H1 (cell line): ENCODE measurements around the gene RORB. TPM values are rescaled to one million over a fixed set of nuclear protein-coding genes. Genes with fewer than 3 reads are reported as not detected.

Source experiments
- CTCF ChIA-PET: fragments of 300-600 bp; sonication (Branson Sonifier 250); formaldehyde crosslinking; loops from one replicate; lab custom pipeline; 2021; ENCODE audit not compliant: partially characterized antibody; lab: Charles Lee
- POLR2A ChIA-PET: fragments of 300-600 bp; sonication (Branson Sonifier 250); formaldehyde crosslinking; loops from one replicate; lab custom pipeline; 2021; ENCODE audit warnings: inconsistent platforms; ENCODE audit not compliant: partially characterized antibody; lab: Charles Lee
- DNase-seq, 2 experiments: peaks; one replicate each; pipeline versions ENCODE4 v3.0.0 to v3.0.0-alpha.2; 2010 to 2022; ENCODE audit warnings: low spot score in 2 of 2, low read depth in 1 of 2, mixed read lengths in 1 of 2
- FAIRE-seq: peaks from 2 replicates; lab custom pipeline; 2011; peaks lifted over from hg19 to GRCh38; lab: Jason Lieb, UNC
- H2AFZ ChIP-seq: 2 replicates; pipeline ENCODE4 v1.8.1; 2012; ENCODE audit warnings: low read length, inconsistent platforms
- H2AK5ac ChIP-seq: 2 replicates; pipeline ENCODE4 v1.6.1; 2013; ENCODE audit warnings: low read depth, low read length
- H2BK120ac ChIP-seq: replicated peaks from 2 replicates; pipeline ENCODE3; 2013; ENCODE audit warnings: low read depth, low read length, inconsistent platforms
- H2BK12ac ChIP-seq: 2 replicates; pipeline ENCODE4 v1.6.1; 2013; ENCODE audit warnings: low read depth, low read length
- H2BK15ac ChIP-seq: 2 replicates; pipeline ENCODE4 v1.6.1; 2013; ENCODE audit warnings: low read length
- H2BK20ac ChIP-seq: 2 replicates; pipeline ENCODE4 v1.6.1; 2013; ENCODE audit warnings: low read length
- H2BK5ac ChIP-seq: 2 replicates; pipeline ENCODE4 v1.6.1; 2013; ENCODE audit warnings: low read depth, low read length
- H3K14ac ChIP-seq: 2 replicates; pipeline ENCODE4 v1.6.1; 2013; ENCODE audit warnings: inconsistent platforms; ENCODE audit not compliant: insufficient read length
- H3K18ac ChIP-seq: 2 replicates; pipeline ENCODE4 v1.6.1; 2013; ENCODE audit warnings: low read length; ENCODE audit errors: extremely low read depth
- H3K23ac ChIP-seq: 2 replicates; pipeline ENCODE4 v1.6.1; 2013; ENCODE audit warnings: inconsistent platforms; ENCODE audit not compliant: insufficient read length
- H3K23me2 ChIP-seq: 2 replicates; pipeline ENCODE4 v1.6.1; 2013; ENCODE audit warnings: low read depth, low read length
- H3K27ac ChIP-seq: 2 replicates; pipeline ENCODE4 v1.6.1; 2011; ENCODE audit warnings: low read depth, low read length, inconsistent platforms
- H3K27me3 ChIP-seq, 4 experiments: replicated peaks in 1 of 4; 1 replicate in 1 of 4; 2 replicates in 3 of 4; pipeline versions ENCODE4 v1.6.1 to v1.8.1; 2011 to 2013; ENCODE audit warnings: low read length in 3 of 4, mild to moderate bottlenecking in 3 of 4, inconsistent platforms in 2 of 4, mixed read lengths in 2 of 4, moderate library complexity in 1 of 4; ENCODE audit not compliant: control insufficient read depth in 3 of 4, insufficient read depth in 3 of 4; ENCODE audit errors: extremely low read depth in 1 of 4
- H3K36me3 ChIP-seq, 4 experiments: 2 replicates each; pipeline versions ENCODE4 v1.6.1 to v1.8.1; 2011 to 2013; ENCODE audit warnings: mild to moderate bottlenecking in 4 of 4, low read length in 3 of 4, moderate library complexity in 2 of 4, control low read depth in 1 of 4, inconsistent platforms in 1 of 4; ENCODE audit not compliant: insufficient read depth in 4 of 4, control insufficient read depth in 2 of 4
- H3K4ac ChIP-seq: replicated peaks from 2 replicates; pipeline ENCODE3; 2013; ENCODE audit warnings: low read length, low read depth, mixed read lengths, inconsistent platforms; ENCODE audit not compliant: insufficient read length
- H3K4me1 ChIP-seq, 4 experiments: replicated peaks in 1 of 4; 1 replicate in 1 of 4; 2 replicates in 3 of 4; pipeline versions ENCODE4 v1.6.1 to v1.8.1; 2011 to 2013; ENCODE audit warnings: low read length in 3 of 4, inconsistent platforms in 2 of 4, mixed read lengths in 1 of 4; ENCODE audit not compliant: insufficient read depth in 4 of 4, control insufficient read depth in 3 of 4
- H3K4me2 ChIP-seq, 2 experiments: 2 replicates each; pipeline versions ENCODE4 v1.6.1 to v1.8.1; 2011 to 2013; ENCODE audit warnings: low read depth in 2 of 2, low read length in 2 of 2, control low read depth in 1 of 2, inconsistent platforms in 1 of 2, mild to moderate bottlenecking in 1 of 2; ENCODE audit not compliant: insufficient read depth in 1 of 2
- H3K4me3 ChIP-seq, 4 experiments: fragments of 200-600, 300-600 bp in 1 of 4; sonication (generic), shearing (Covaris generic), sonication (Bioruptor Twin) in 1 of 4; 2 replicates each; pipeline versions ENCODE4 v1.5.1 to v1.8.1; 2011 to 2016; ENCODE audit warnings: low read length in 4 of 4, low read depth in 3 of 4, control low read depth in 2 of 4, inconsistent platforms in 2 of 4, mild to moderate bottlenecking in 2 of 4, mixed read lengths in 1 of 4, moderate library complexity in 1 of 4; ENCODE audit not compliant: insufficient read depth in 2 of 4; ENCODE audit errors: extremely low read depth in 1 of 4
- H3K56ac ChIP-seq: replicated peaks from 2 replicates; pipeline ENCODE3; 2013; ENCODE audit warnings: low read depth, mild to moderate bottlenecking, mixed read lengths, low read length, inconsistent platforms; ENCODE audit not compliant: insufficient read length
- H3K79me1 ChIP-seq: 2 replicates; pipeline ENCODE4 v1.6.1; 2013; ENCODE audit warnings: low read depth, low read length, control low read depth
- H3K79me2 ChIP-seq, 2 experiments: 2 replicates each; pipeline versions ENCODE4 v1.6.1 to v1.8.1; 2012 to 2013; ENCODE audit warnings: low read length in 2 of 2, mild to moderate bottlenecking in 2 of 2, inconsistent platforms in 1 of 2; ENCODE audit not compliant: insufficient read depth in 2 of 2, control insufficient read depth in 1 of 2
- H3K9ac ChIP-seq, 4 experiments: replicated peaks in 1 of 4; 1 replicate in 1 of 4; 2 replicates in 3 of 4; pipeline versions ENCODE4 v1.6.1 to v1.8.1; 2011 to 2013; ENCODE audit warnings: low read depth in 3 of 4, low read length in 3 of 4, control low read depth in 2 of 4, mild to moderate bottlenecking in 2 of 4, moderate library complexity in 2 of 4, inconsistent platforms in 1 of 4; ENCODE audit errors: extremely low read depth in 1 of 4
- H3K9me3 ChIP-seq, 2 experiments: 2 replicates each; pipeline versions ENCODE4 v1.6.1 to v1.8.1; 2012 to 2013; ENCODE audit warnings: mild to moderate bottlenecking in 2 of 2, moderate library complexity in 2 of 2, control low read depth in 1 of 2, inconsistent platforms in 1 of 2, low read depth in 1 of 2, low read length in 1 of 2, mixed read lengths in 1 of 2; ENCODE audit not compliant: insufficient read depth in 2 of 2
- H4K20me1 ChIP-seq, 2 experiments: replicated peaks in 1 of 2; 2 replicates each; pipeline versions ENCODE3 to v1.8.1; 2011 to 2013; ENCODE audit warnings: inconsistent platforms in 2 of 2, low read length in 2 of 2, mild to moderate bottlenecking in 1 of 2; ENCODE audit not compliant: insufficient read depth in 2 of 2, control insufficient read depth in 1 of 2
- H4K5ac ChIP-seq: 2 replicates; pipeline ENCODE4 v1.6.1; 2013; ENCODE audit warnings: low read length, low read depth, mixed read lengths, inconsistent platforms; ENCODE audit not compliant: insufficient read length
- H4K8ac ChIP-seq: 2 replicates; pipeline ENCODE4 v1.8.0; 2013; ENCODE audit warnings: mild to moderate bottlenecking, moderate library complexity, low read length, inconsistent platforms; ENCODE audit not compliant: insufficient read depth; ENCODE audit errors: extremely low read depth
- H4K91ac ChIP-seq: replicated peaks from 2 replicates; pipeline ENCODE3; 2013; ENCODE audit warnings: low read length, mixed read lengths, inconsistent platforms; ENCODE audit not compliant: insufficient read length
- CREB1 ChIP-seq: IDR thresholded peaks from 2 replicates; pipeline ENCODE4 v1.6.1; 2012; ENCODE audit warnings: inconsistent platforms
- SIX5 ChIP-seq: IDR thresholded peaks from 2 replicates; pipeline ENCODE4 v1.6.1; 2011; ENCODE audit warnings: mild to moderate bottlenecking, low read depth, low read length
- SP2 ChIP-seq: IDR thresholded peaks from 2 replicates; pipeline ENCODE4 v1.6.1; 2012; ENCODE audit warnings: mild to moderate bottlenecking, low read length, inconsistent platforms
- ZNF274 ChIP-seq: IDR thresholded peaks from 2 replicates; pipeline ENCODE4 v1.7.0; 2012; ENCODE audit warnings: low read length, borderline replicate concordance; ENCODE audit errors: extremely low read depth
- WGBS, 2 experiments: shearing (Covaris generic) in 1 of 2; methylation state at CpG; one replicate each; pipeline versions ENCODE4 v1.1.6 to v1.1.7; 2013 to 2015; ENCODE audit warnings: low lambda C conversion rate in 2 of 2, mixed read lengths in 2 of 2, inconsistent platforms in 1 of 2, low coverage in 1 of 2, missing lambda C conversion rate in 1 of 2; ENCODE audit not compliant: insufficient replicate concordance in 2 of 2, insufficient coverage in 1 of 2, insufficient read length in 1 of 2; ENCODE audit errors: extremely low coverage in 1 of 2, missing lambda C conversion rate in 1 of 2; 5-methylcytosine and 5-hydroxymethylcytosine counted together
- polyA plus RNA-seq, 7 experiments: library from polyadenylated mRNA; depleted of rRNA in 3 of 7; stranded (reverse) in 5 of 7; unstranded in 2 of 7; fragments of >200 nt in 5 of 7; fragments of 200-250 nt in 2 of 7; gene quantifications; 1 replicate in 5 of 7; 2 replicates in 1 of 7; 4 replicates in 1 of 7; pipeline versions ENCODE4 v1.2.1 to v1.2.3, GENCODE V29; 2011 to 2013; ENCODE audit warnings: missing spikeins in 2 of 7, mixed read lengths in 2 of 7
- total RNA-seq: library from RNA; stranded (reverse); fragmentation: NEBNext Ultra II Directional; extraction: Animal tissue kit (Norgen Biotek cat#: 25700); gene quantifications from 2 replicates; pipeline ENCODE4 v1.2.1, GENCODE V29; 2021

RORB gene
- total and polyA plus RNA-seq, 2 of the 8 experiments (the other 6 are each of a cell fraction or from before 2014, with no cell fraction given) = 2.3 to 7.1 TPM

- Histone ChIP-seq H2AFZ (no peak overlapping the region), H2BK5ac (no peak overlapping the region), H3K36me3 (peaks cover 0 to 2% (median 0%) of the 10 kb centered on the region in 4 experiments; a peak in 1 of 8 replicates), H3K23me2 (no peaks in the 10 kb centered on the region), H2BK15ac (no peak overlapping the region), H3K79me1 (no peaks in the 10 kb centered on the region), H3K18ac (no peak overlapping the region), H4K8ac (no peak overlapping the region), H4K20me1 (no peaks in the 10 kb centered on the region), H3K27me3 (no peaks in the 10 kb centered on the region), H3K27ac (no peak overlapping the region), H2BK20ac (no peak overlapping the region), H2BK12ac (no peak overlapping the region), H3K4me2 (no peak overlapping the region), H3K4me3 (no peak overlapping the region), H3K14ac (no peak overlapping the region), H3K9ac (no peak overlapping the region), H4K5ac (no peak overlapping the region), H3K23ac (no peak overlapping the region), H3K4me1 (no peaks in the 10 kb centered on the region), H2AK5ac (no peak overlapping the region), H3K9me3 (peaks cover 10 to 14% of the 10 kb centered on the region in 2 experiments), H3K56ac (no peak overlapping the region), H3K79me2 (no peaks in the 10 kb centered on the region), H2BK120ac (no peak overlapping the region), H4K91ac (no peak overlapping the region), H3K4ac (no peak overlapping the region)
- FAIRE-seq = no peak
- DNase-seq = no peak
- 85% methylated on average over 6 of the region's 6 CpGs; no CpG with 5 or more reads in 1 of the 2 experiments for WGBS, 2 experiments
- CTCF ChIA-PET = no interaction called here
- POLR2A ChIA-PET = no interaction called here
- TF ChIP-seq CREB1 = no peak
- TF ChIP-seq SP2 = no peak
- no peak for TF ChIP-seq SIX5
- TF ChIP-seq ZNF274 = no peak
These were observed 18.5 kb upstream of the RORB start for GRCh38 chr9:74478606-74479005.
